Neural progenitor cell (in vitro differentiated cells): Measurements from ENCODE around the gene SLCO2B1. TPM values are rescaled to one million over a fixed set of nuclear protein-coding genes. Genes with fewer than 3 reads are reported as not detected.

ENCODE experiments used
- DNase-seq: peaks from one replicate; pipeline ENCODE4 v3.0.0-alpha.2; 2016; ENCODE audit warnings: low spot score
- H2AFZ ChIP-seq: fragments of 200-600 bp; sonication (generic); replicated peaks from 2 replicates; pipeline ENCODE4 v1.6.1; 2016; ENCODE audit warnings: antibody characterized with exemption
- H3F3A ChIP-seq: fragments of 200-600 bp; sonication (generic); 2 replicates; pipeline ENCODE4 v1.6.1; 2016; ENCODE audit warnings: antibody characterized with exemption, low read depth
- H3K27ac ChIP-seq: fragments of 200-600 bp; sonication (generic); 2 replicates; pipeline ENCODE4 v1.5.1; 2016; ENCODE audit warnings: mild to moderate bottlenecking
- H3K27me3 ChIP-seq: fragments of 200-600 bp; sonication (generic); 2 replicates; pipeline ENCODE4 v1.6.1; 2016; ENCODE audit warnings: mild to moderate bottlenecking, moderate library complexity
- H3K36me3 ChIP-seq: fragments of 200-600 bp; sonication (generic); 2 replicates; pipeline ENCODE4 v1.5.1; 2016
- H3K4me1 ChIP-seq: fragments of 200-600 bp; sonication (generic); 2 replicates; pipeline ENCODE4 v1.6.1; 2016; ENCODE audit warnings: mixed run types
- H3K4me2 ChIP-seq: fragments of 200-600 bp; sonication (generic); 2 replicates; pipeline ENCODE4 v1.6.1; 2016
- H3K4me3 ChIP-seq: fragments of 200-600 bp; sonication (generic); 2 replicates; pipeline ENCODE4 v1.5.1; 2016
- H3K79me2 ChIP-seq: fragments of 200-600 bp; sonication (generic); 2 replicates; pipeline ENCODE4 v1.6.1; 2016; ENCODE audit warnings: low read depth
- H3K9ac ChIP-seq: fragments of 200-600 bp; sonication (generic); 2 replicates; pipeline ENCODE4 v1.6.1; 2016
- H3K9me3 ChIP-seq: fragments of 200-600 bp; sonication (generic); 2 replicates; pipeline ENCODE4 v1.5.1; 2016; ENCODE audit warnings: low read depth
- H4K20me1 ChIP-seq: fragments of 200-600 bp; sonication (generic); 2 replicates; pipeline ENCODE4 v1.6.1; 2016; ENCODE audit warnings: low read depth
- H3K27ac Mint-ChIP-seq: 3 replicates; pipeline ENCODE4 v1.8.0; 2021; ENCODE audit warnings: mixed read lengths
- H3K27me3 Mint-ChIP-seq: 2 replicates; pipeline ENCODE4 v1.8.0; 2022; ENCODE audit warnings: low read depth, mild to moderate bottlenecking, inconsistent platforms, moderate library complexity, mixed read lengths; ENCODE audit not compliant: insufficient read depth
- H3K36me3 Mint-ChIP-seq: 3 replicates; pipeline ENCODE4 v1.8.0; 2021; ENCODE audit warnings: mixed read lengths
- H3K4me1 Mint-ChIP-seq: 3 replicates; pipeline ENCODE4 v1.8.0; 2021; ENCODE audit warnings: mixed read lengths
- H3K4me3 Mint-ChIP-seq: 3 replicates; pipeline ENCODE4 v1.8.0; 2021; ENCODE audit warnings: mild to moderate bottlenecking, moderate library complexity, mixed read lengths
- H3K9me3 Mint-ChIP-seq: 3 replicates; pipeline ENCODE4 v1.8.0; 2020; ENCODE audit warnings: mixed read lengths
- EZH2 ChIP-seq: fragments of 200-600 bp; sonication (generic); IDR thresholded peaks from 2 replicates; pipeline ENCODE4 v1.6.1; 2017; ENCODE audit warnings: antibody characterized with exemption, mild to moderate bottlenecking, moderate library complexity
- EZH2phosphoT487 ChIP-seq: fragments of 200-600 bp; sonication (generic); IDR thresholded peaks from 2 replicates; pipeline ENCODE4 v1.6.1; 2017; ENCODE audit warnings: antibody characterized with exemption
- total RNA-seq: library from RNA; depleted of rRNA; stranded (reverse); fragments of >200 nt; gene quantifications from 2 replicates; pipeline ENCODE4 v1.2.3, GENCODE V29; 2015; ENCODE audit warnings: low replicate concordance
- TF ChIP-seq, protein P1 (sequence below): fragments of 200-600 bp; sonication (generic); IDR thresholded peaks from 2 replicates; pipeline ENCODE4 v1.5.1; 2017; ENCODE audit warnings: antibody characterized with exemption, mild to moderate bottlenecking

SLCO2B1 gene
- total RNA-seq, 1 donor from 2014 or later = 0.07 TPM

DNA sequence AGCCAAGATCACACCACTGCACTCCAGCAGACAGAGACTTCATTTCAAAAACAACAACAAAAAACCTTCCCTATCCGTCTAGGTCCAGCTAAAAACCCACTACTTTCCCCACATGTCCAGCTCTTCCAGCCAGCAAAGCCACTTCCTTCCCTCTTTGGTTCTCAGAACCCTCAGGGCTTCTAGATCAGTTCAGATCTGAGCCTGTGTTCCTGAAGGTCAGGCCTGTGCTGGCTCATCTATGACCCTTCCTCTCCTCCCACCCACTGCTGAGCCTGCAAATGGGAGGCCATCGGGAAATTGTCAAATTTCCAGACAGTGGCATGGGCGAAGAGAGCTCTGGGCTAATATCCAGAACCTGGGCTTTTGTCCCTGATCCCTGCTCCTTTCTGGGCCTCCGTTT, 37.8 kb downstream of the SLCO2B1 start:
- Mint-ChIP-seq H3K27ac (no peak overlapping the region), H3K4me1 (peaks cover 29% of the 10 kb centered on the region), H3K36me3 (no peaks in the 10 kb centered on the region), H3K9me3 (no peaks in the 10 kb centered on the region), H3K4me3 (no peak overlapping the region), H3K27me3 (peaks cover 7% of the 10 kb centered on the region)
- DNase-seq = no peak
- no peak overlapping the region for H2AFZ ChIP-seq
- no peaks in the 10 kb centered on the region for H3K9me3 ChIP-seq
- no peaks in the 10 kb centered on the region for H3K27me3 ChIP-seq
- H3K4me2 ChIP-seq = no peak overlapping the region
- H3K36me3 ChIP-seq = no peaks in the 10 kb centered on the region
- no peaks in the 10 kb centered on the region for H3K79me2 ChIP-seq
- no peak overlapping the region for H3K27ac ChIP-seq
- H3K4me1 ChIP-seq = peaks cover 12% of the 10 kb centered on the region
- no peaks in the 10 kb centered on the region for H4K20me1 ChIP-seq
- TF ChIP-seq EZH2phosphoT487 (no peak), EZH2 (no peak)
- TF ChIP-seq, protein P1, sequence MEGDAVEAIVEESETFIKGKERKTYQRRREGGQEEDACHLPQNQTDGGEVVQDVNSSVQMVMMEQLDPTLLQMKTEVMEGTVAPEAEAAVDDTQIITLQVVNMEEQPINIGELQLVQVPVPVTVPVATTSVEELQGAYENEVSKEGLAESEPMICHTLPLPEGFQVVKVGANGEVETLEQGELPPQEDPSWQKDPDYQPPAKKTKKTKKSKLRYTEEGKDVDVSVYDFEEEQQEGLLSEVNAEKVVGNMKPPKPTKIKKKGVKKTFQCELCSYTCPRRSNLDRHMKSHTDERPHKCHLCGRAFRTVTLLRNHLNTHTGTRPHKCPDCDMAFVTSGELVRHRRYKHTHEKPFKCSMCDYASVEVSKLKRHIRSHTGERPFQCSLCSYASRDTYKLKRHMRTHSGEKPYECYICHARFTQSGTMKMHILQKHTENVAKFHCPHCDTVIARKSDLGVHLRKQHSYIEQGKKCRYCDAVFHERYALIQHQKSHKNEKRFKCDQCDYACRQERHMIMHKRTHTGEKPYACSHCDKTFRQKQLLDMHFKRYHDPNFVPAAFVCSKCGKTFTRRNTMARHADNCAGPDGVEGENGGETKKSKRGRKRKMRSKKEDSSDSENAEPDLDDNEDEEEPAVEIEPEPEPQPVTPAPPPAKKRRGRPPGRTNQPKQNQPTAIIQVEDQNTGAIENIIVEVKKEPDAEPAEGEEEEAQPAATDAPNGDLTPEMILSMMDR = no peak
- H3F3A ChIP-seq = no peaks in the 10 kb centered on the region
- no peak overlapping the region for H3K9ac ChIP-seq
- H3K4me3 ChIP-seq = no peak overlapping the region

DNA sequence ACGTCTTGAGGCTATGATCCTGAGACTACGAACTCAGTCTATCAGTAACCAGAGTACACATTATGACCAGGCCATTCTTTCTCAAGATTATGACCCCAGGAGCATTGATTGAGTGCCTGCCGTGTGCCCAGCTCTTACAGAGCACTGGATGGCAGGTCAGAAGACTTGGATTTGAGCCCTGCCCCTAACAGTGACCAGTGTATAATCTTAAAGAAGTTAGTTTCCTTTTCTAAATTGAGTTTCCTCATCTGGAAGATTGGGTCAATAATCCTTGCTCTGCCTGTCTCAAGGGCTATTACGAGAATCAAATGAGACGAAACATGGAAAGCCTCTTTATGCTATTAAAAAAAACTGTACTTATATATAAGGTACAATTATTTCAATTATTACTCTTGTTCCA, 38.2 kb downstream of the SLCO2B1 start:
- no peak for DNase-seq
- Histone ChIP-seq H3K9ac (no peak overlapping the region), H3K9me3 (no peaks in the 10 kb centered on the region), H3K4me2 (no peak overlapping the region), H3F3A (no peaks in the 10 kb centered on the region), H3K4me1 (peaks cover 12% of the 10 kb centered on the region), H2AFZ (no peak overlapping the region), H3K27me3 (no peaks in the 10 kb centered on the region), H3K79me2 (no peaks in the 10 kb centered on the region), H3K36me3 (no peaks in the 10 kb centered on the region), H4K20me1 (no peaks in the 10 kb centered on the region), H3K27ac (no peak overlapping the region), H3K4me3 (no peak overlapping the region)
- Mint-ChIP-seq H3K4me1 (peaks cover 29% of the 10 kb centered on the region), H3K27me3 (peaks cover 11% of the 10 kb centered on the region), H3K9me3 (no peaks in the 10 kb centered on the region), H3K36me3 (no peaks in the 10 kb centered on the region), H3K4me3 (no peak overlapping the region), H3K27ac (no peak overlapping the region)
- TF ChIP-seq, protein P1 = no peak
- no peak for TF ChIP-seq EZH2
- TF ChIP-seq EZH2phosphoT487 = no peak

DNA sequence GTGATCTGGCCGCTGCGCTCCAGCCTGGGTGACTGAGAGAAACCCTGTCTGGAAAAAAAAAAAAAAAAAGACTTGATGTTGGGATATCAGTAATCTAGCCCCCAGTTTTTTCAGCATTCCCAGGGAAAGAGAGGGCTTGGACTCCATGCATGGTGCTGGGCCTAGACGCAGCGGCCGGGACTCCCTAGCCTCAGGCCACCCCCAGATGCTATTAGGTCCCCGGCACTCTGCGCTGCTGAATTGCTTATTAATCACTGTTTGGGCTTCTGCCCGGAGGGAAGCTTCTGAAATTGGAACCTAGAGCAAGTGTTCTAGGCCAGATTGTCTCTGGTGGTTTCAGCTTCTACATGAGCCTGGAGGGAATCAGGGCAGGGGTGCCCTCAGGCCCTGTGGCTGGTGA, 39.0 kb downstream of the SLCO2B1 start:
- H3K4me1 Mint-ChIP-seq = peaks cover 25% of the 10 kb centered on the region
- H3K9me3 Mint-ChIP-seq = no peaks in the 10 kb centered on the region
- Histone ChIP-seq H3K9ac (no peak overlapping the region), H3K27ac (no peak overlapping the region), H3K4me3 (no peak overlapping the region), H3F3A (no peaks in the 10 kb centered on the region), H3K36me3 (no peaks in the 10 kb centered on the region), H3K79me2 (no peaks in the 10 kb centered on the region), H2AFZ (no peak overlapping the region), H3K27me3 (no peaks in the 10 kb centered on the region), H3K9me3 (no peaks in the 10 kb centered on the region), H3K4me1 (peaks cover 12% of the 10 kb centered on the region), H4K20me1 (no peaks in the 10 kb centered on the region), H3K4me2 (no peak overlapping the region)
- TF ChIP-seq EZH2phosphoT487 (no peak), EZH2 (no peak)
- TF ChIP-seq, protein P1 = no peak
- H3K4me3 Mint-ChIP-seq = no peak overlapping the region
- H3K27me3 Mint-ChIP-seq = peaks cover 12% of the 10 kb centered on the region
- no peak for DNase-seq
- no peaks in the 10 kb centered on the region for H3K36me3 Mint-ChIP-seq
- H3K27ac Mint-ChIP-seq = peak overlapping the region; percentile 37
